ENCODE results near the gene LRBA. TPM values are rescaled to one million over a fixed set of nuclear protein-coding genes. Genes with fewer than 3 reads are reported as not detected.

The LRBA gene
- total RNA-seq, 1 experiment from 2014 or later, result 69.1 TPM

GRCh38 chr4:150337734-150338133, 677.4 kb downstream of the LRBA start (continued):
- TF ChIP-seq ESRRA (CRISPR knock-in tag; IDR thresholded peaks at IDR 0.05; ENCODE audit: borderline replicate concordance) (no peak), ATF1 (CRISPR knock-in tag; IDR thresholded peaks at IDR 0.05) (no peak)

DNA sequence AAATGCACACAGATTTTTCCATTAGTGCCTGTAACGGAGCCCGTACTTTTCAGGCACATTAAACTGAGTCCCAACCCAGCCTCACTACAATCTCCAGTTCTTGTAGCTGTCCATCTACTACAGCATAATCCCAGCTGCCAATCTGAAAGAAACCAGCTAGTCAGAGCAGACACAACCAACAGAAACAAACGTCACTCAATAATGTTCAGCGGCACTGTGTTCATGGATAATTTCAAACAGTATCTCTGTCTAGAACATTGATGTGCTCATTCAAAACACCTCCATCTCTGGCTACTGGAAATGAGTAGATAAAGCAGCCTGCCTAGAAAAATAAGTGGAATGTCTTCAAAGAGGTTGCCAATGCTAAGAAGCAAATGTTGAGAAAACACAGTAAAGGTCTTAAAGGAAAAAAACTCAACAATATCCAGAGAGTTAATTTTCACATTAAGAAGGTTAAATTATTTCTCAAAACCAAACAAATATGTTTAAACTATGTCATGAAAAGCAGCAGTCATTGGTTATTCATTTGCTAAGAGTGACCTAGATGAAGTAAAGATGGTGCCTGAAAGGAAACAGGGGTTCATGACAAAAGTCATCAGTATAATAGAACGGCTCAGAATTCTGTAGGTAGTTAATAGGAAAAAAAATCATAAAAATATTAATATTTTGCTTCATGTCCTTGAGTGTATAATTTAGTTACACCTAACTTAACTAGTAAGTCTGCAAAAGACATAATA, 678.2 kb downstream of the LRBA start:
- no peak for ATAC-seq
- no peak for DNase-seq (ENCODE audit: low spot score)
- Mint-ChIP-seq H3K36me3 (no peaks in the 10 kb centered on the region), H3K9me3 (no peaks in the 10 kb centered on the region), H3K4me1 (peaks cover 12% of the 10 kb centered on the region), H3K27me3 (ENCODE audit: low read depth) (no peaks in the 10 kb centered on the region), H3K27ac (no peak overlapping the region; the same call in 1 of the 2 replicates), H3K4me3 (no peak overlapping the region)
- TF ChIP-seq ZNF512 (CRISPR knock-in tag; IDR thresholded peaks at IDR 0.05; ENCODE audit: borderline replicate concordance) (no peak), ZNF219 (CRISPR knock-in tag; IDR thresholded peaks at IDR 0.05; ENCODE audit: borderline replicate concordance) (no peak)
- ChIA-PET POLR2A (no interaction called here), CTCF (no interaction called here)

DNA sequence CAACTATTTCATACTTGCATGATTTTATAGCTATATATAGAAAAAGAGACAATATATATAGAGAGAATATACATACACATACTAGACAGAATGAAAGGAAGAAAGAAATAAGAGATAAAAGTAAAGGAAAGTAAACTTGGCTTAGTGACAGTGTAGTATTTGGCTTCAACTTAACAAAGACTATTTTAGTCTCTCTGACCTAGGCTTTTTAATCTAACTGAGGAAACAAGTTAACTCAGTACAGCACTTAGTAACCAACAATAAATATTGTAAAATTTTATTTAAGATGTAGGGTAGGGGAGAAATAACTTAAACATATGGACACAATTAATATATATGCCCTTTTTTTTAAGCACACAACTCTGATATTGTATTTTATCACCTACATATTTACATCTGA, 682.1 kb downstream of the LRBA start:
- Mint-ChIP-seq H3K27ac (no peak overlapping the region), H3K4me3 (no peak overlapping the region), H3K36me3 (no peaks in the 10 kb centered on the region), H3K4me1 (peaks cover 6% of the 10 kb centered on the region), H3K9me3 (no peaks in the 10 kb centered on the region), H3K27me3 (ENCODE audit: low read depth) (no peaks in the 10 kb centered on the region)
- DNase-seq (ENCODE audit: low spot score) (no peak), ATAC-seq (no peak)
- no peak for TF ChIP-seq ZBTB21 (CRISPR knock-in tag; IDR thresholded peaks at IDR 0.05; ENCODE audit: borderline replicate concordance)
- TF ChIP-seq IRF2 (CRISPR knock-in tag; IDR thresholded peaks at IDR 0.05; ENCODE audit: borderline replicate concordance, low read depth), result no peak
- TF ChIP-seq USF1 (CRISPR knock-in tag; IDR thresholded peaks at IDR 0.05), result no peak
- TF ChIP-seq FOXP1 (CRISPR knock-in tag; IDR thresholded peaks at IDR 0.05; ENCODE audit: borderline replicate concordance), result no peak
- no peak for TF ChIP-seq EMX1 (CRISPR knock-in tag; IDR thresholded peaks at IDR 0.05)
- no peak for TF ChIP-seq ZNF219 (CRISPR knock-in tag; IDR thresholded peaks at IDR 0.05; ENCODE audit: borderline replicate concordance)
- TF ChIP-seq SMAD4 (CRISPR knock-in tag; IDR thresholded peaks at IDR 0.05), result no peak
- TF ChIP-seq MXD4 (CRISPR knock-in tag; IDR thresholded peaks at IDR 0.05; ENCODE audit: borderline replicate concordance), result no peak
- TF ChIP-seq ZNF416 (CRISPR knock-in tag; IDR thresholded peaks at IDR 0.05), result no peak
- TF ChIP-seq ZMAT4 (CRISPR knock-in tag; IDR thresholded peaks at IDR 0.05), result no peak
- TF ChIP-seq GABPB1 (CRISPR knock-in tag; IDR thresholded peaks at IDR 0.05), result no peak
- TF ChIP-seq NFE2L1 (CRISPR knock-in tag; IDR thresholded peaks at IDR 0.05), result no peak
- TF ChIP-seq, protein P1, sequence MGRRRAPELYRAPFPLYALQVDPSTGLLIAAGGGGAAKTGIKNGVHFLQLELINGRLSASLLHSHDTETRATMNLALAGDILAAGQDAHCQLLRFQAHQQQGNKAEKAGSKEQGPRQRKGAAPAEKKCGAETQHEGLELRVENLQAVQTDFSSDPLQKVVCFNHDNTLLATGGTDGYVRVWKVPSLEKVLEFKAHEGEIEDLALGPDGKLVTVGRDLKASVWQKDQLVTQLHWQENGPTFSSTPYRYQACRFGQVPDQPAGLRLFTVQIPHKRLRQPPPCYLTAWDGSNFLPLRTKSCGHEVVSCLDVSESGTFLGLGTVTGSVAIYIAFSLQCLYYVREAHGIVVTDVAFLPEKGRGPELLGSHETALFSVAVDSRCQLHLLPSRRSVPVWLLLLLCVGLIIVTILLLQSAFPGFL (CRISPR knock-in tag; IDR thresholded peaks at IDR 0.05; ENCODE audit: borderline replicate concordance), result no peak
- POLR2A ChIA-PET, result no interaction called here
- CTCF ChIA-PET, result no interaction called here

GRCh38 chr4:150332086-150332485, 683.0 kb downstream of the LRBA start:
- no peaks in the 10 kb centered on the region for H3K4me1 Mint-ChIP-seq
- H3K27me3 Mint-ChIP-seq (ENCODE audit: low read depth), result no peaks in the 10 kb centered on the region
- POLR2A ChIA-PET, result no interaction called here
- H3K4me3 Mint-ChIP-seq, result no peak overlapping the region
- CTCF ChIA-PET, result no interaction called here
- no peaks in the 10 kb centered on the region for H3K36me3 Mint-ChIP-seq
- H3K27ac Mint-ChIP-seq, result no peak overlapping the region
- ATAC-seq (no peak), DNase-seq (ENCODE audit: low spot score) (no peak)
- H3K9me3 Mint-ChIP-seq, result no peaks in the 10 kb centered on the region
- no peak for TF ChIP-seq ZNF512 (CRISPR knock-in tag; IDR thresholded peaks at IDR 0.05; ENCODE audit: borderline replicate concordance)
- TF ChIP-seq, protein P2, sequence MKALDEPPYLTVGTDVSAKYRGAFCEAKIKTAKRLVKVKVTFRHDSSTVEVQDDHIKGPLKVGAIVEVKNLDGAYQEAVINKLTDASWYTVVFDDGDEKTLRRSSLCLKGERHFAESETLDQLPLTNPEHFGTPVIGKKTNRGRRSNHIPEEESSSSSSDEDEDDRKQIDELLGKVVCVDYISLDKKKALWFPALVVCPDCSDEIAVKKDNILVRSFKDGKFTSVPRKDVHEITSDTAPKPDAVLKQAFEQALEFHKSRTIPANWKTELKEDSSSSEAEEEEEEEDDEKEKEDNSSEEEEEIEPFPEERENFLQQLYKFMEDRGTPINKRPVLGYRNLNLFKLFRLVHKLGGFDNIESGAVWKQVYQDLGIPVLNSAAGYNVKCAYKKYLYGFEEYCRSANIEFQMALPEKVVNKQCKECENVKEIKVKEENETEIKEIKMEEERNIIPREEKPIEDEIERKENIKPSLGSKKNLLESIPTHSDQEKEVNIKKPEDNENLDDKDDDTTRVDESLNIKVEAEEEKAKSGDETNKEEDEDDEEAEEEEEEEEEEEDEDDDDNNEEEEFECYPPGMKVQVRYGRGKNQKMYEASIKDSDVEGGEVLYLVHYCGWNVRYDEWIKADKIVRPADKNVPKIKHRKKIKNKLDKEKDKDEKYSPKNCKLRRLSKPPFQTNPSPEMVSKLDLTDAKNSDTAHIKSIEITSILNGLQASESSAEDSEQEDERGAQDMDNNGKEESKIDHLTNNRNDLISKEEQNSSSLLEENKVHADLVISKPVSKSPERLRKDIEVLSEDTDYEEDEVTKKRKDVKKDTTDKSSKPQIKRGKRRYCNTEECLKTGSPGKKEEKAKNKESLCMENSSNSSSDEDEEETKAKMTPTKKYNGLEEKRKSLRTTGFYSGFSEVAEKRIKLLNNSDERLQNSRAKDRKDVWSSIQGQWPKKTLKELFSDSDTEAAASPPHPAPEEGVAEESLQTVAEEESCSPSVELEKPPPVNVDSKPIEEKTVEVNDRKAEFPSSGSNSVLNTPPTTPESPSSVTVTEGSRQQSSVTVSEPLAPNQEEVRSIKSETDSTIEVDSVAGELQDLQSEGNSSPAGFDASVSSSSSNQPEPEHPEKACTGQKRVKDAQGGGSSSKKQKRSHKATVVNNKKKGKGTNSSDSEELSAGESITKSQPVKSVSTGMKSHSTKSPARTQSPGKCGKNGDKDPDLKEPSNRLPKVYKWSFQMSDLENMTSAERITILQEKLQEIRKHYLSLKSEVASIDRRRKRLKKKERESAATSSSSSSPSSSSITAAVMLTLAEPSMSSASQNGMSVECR (CRISPR knock-in tag; IDR thresholded peaks at IDR 0.05; ENCODE audit: borderline replicate concordance), result no peak
- TF ChIP-seq NR2C2 (CRISPR knock-in tag; IDR thresholded peaks at IDR 0.05), result no peak
- TF ChIP-seq SOX15 (CRISPR knock-in tag; IDR thresholded peaks at IDR 0.05), result no peak
- no peak for TF ChIP-seq ATF1 (CRISPR knock-in tag; IDR thresholded peaks at IDR 0.05)
